HepG2 (cell line): ENCODE measurements around the gene ADGRG6. TPM values are rescaled to one million over a fixed set of nuclear protein-coding genes. Genes with fewer than 3 reads are reported as not detected.
A peak's percentile ranks its signal among the peaks of the same experiment; 100 is the strongest.

Experiments used
- ATF4 ChIP-seq, 2 experiments: fragments of 450-650 bp in 1 of 2; sonication (generic) in 1 of 2; formaldehyde crosslinking; IDR thresholded peaks; 2 replicates each; pipeline versions ENCODE4 v1.5.0 to v1.8.0; 2020 to 2022; ENCODE audit warnings: mild to moderate bottlenecking in 1 of 2, missing genetic modification reagents in 1 of 2
- DDIT3 ChIP-seq: sonication (generic); formaldehyde crosslinking; IDR thresholded peaks from 2 replicates; pipeline ENCODE4 v1.4.0; 2020; ENCODE audit warnings: mild to moderate bottlenecking, missing genetic modification reagents
- MATR3 ChIP-seq: sonication (generic); formaldehyde crosslinking; IDR thresholded peaks from 2 replicates; pipeline ENCODE4 v1.4.0; 2020; ENCODE audit warnings: missing genetic modification reagents
- MBD4 ChIP-seq: IDR thresholded peaks from 2 replicates; pipeline ENCODE4 v1.6.1; 2012; ENCODE audit warnings: low read length, inconsistent platforms, borderline replicate concordance
- PHF20 ChIP-seq: sonication (generic); formaldehyde crosslinking; IDR thresholded peaks from 2 replicates; pipeline ENCODE4 v1.5.0; 2020; ENCODE audit warnings: mild to moderate bottlenecking, missing genetic modification reagents
- PLSCR1 ChIP-seq: sonication (generic); formaldehyde crosslinking; IDR thresholded peaks from 2 replicates; pipeline ENCODE4 v1.5.0; 2020; ENCODE audit warnings: missing genetic modification reagents, mild to moderate bottlenecking, borderline replicate concordance
- POLR2AphosphoS5 ChIP-seq: IDR thresholded peaks from 2 replicates; pipeline ENCODE4 v1.6.1; 2012; ENCODE audit warnings: low read depth, low read length
- SALL2 ChIP-seq: sonication (generic); formaldehyde crosslinking; IDR thresholded peaks from 2 replicates; pipeline ENCODE4 v1.8.1; 2023; ENCODE audit warnings: mild to moderate bottlenecking, missing genetic modification reagents, inconsistent platforms
- ZFP90 ChIP-seq: sonication (generic); formaldehyde crosslinking; IDR thresholded peaks from 2 replicates; pipeline ENCODE4 v1.8.0; 2022; ENCODE audit warnings: missing genetic modification reagents, mild to moderate bottlenecking, inconsistent platforms, borderline replicate concordance
- ZNF24 ChIP-seq: fragments of 450-650 bp; IDR thresholded peaks from 2 replicates; pipeline ENCODE4 v1.6.1; 2017; ENCODE audit warnings: antibody characterized with exemption, mild to moderate bottlenecking
- ZNF557 ChIP-seq: sonication (generic); formaldehyde crosslinking; IDR thresholded peaks from 2 replicates; pipeline ENCODE4 v1.4.0; 2020; ENCODE audit warnings: missing genetic modification reagents
- ZNF564 ChIP-seq: sonication (generic); formaldehyde crosslinking; IDR thresholded peaks from 2 replicates; pipeline ENCODE4 v1.8.1; 2023; ENCODE audit warnings: mild to moderate bottlenecking, missing genetic modification reagents
- ZNF619 ChIP-seq: sonication (generic); formaldehyde crosslinking; IDR thresholded peaks from 2 replicates; pipeline ENCODE4 v1.4.0; 2020; ENCODE audit warnings: mild to moderate bottlenecking, missing genetic modification reagents
- ZNF691 ChIP-seq: sonication (generic); formaldehyde crosslinking; IDR thresholded peaks from 2 replicates; pipeline ENCODE4 v1.4.0; 2020; ENCODE audit warnings: missing genetic modification reagents, low read depth, mild to moderate bottlenecking, borderline replicate concordance
- polyA plus RNA-seq, 8 experiments: library from polyadenylated mRNA; depleted of rRNA in 3 of 8; stranded (reverse) in 7 of 8; unstranded in 1 of 8; fragments of >200 nt; fragmentation: Illumina TruSeq in 4 of 8; extraction: Trizol in 4 of 8; gene quantifications; 2 replicates each; pipeline versions ENCODE4 v1.2.1 to v1.2.3, GENCODE V29; 2011 to 2016; ENCODE audit warnings: low read depth in 4 of 8, missing spikeins in 1 of 8, mixed read lengths in 1 of 8; ENCODE audit not compliant: insufficient read depth in 1 of 8
- total RNA-seq, 5 experiments: library from RNA; depleted of rRNA; stranded (reverse); fragments of >200 nt; fragmentation: Illumina TruSeq; extraction: Trizol; gene quantifications; 2 replicates each; pipeline ENCODE4 v1.2.3, GENCODE V29; 2016; ENCODE audit warnings: low read depth in 1 of 5
- TF ChIP-seq, protein P1 (sequence below): sonication (generic); formaldehyde crosslinking; IDR thresholded peaks from 2 replicates; pipeline ENCODE4 v1.4.0; 2020; ENCODE audit warnings: missing genetic modification reagents, mild to moderate bottlenecking, borderline replicate concordance
- TF ChIP-seq, protein P2 (sequence below): sonication (generic); formaldehyde crosslinking; IDR thresholded peaks from 2 replicates; pipeline ENCODE4 v1.5.0; 2020; ENCODE audit warnings: mild to moderate bottlenecking, missing genetic modification reagents, moderate library complexity
- TF ChIP-seq, protein P3 (sequence below): sonication (generic); formaldehyde crosslinking; IDR thresholded peaks from 2 replicates; pipeline ENCODE4 v1.4.0; 2020; ENCODE audit warnings: missing genetic modification reagents, borderline replicate concordance
- TF ChIP-seq, protein P4 (sequence below): sonication (generic); formaldehyde crosslinking; IDR thresholded peaks from 2 replicates; pipeline ENCODE4 v1.5.0; 2020; ENCODE audit warnings: missing genetic modification reagents, mild to moderate bottlenecking, borderline replicate concordance

ADGRG6 gene
- total and polyA plus RNA-seq, 2 of the 13 experiments (the other 11 are each of a cell fraction or from before 2014, with no cell fraction given): 129 to 249 TPM

DNA sequence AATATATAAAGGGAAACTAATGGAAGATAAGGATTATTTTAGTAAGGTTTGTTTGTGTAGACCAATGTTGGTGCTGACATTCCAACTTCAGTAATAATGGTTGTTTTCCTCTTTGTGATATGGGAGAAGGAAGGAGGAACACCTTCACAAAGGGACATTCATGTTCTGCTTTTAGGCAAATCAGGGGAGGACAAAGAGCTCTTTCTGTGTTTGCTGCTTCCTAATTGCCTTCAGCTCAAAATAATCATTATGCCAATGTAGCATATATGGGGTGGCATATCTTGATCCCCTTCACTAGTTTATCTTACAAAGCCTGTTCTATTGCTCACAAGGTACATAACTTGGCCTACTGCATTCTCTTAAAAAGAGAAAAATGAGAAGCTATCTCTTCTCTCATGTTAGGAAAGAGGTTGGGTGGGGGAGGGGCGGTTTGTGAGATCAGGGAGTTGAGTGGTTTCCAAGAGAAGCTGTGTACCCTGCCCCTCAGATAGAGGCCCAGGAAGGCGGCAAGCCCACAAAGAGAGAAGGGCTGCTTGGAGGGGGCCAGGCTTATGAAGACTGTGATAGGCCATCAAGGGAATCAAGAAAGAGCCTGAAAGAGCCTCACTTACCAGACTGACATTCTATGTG, 4.7 kb upstream of the ADGRG6 start (continued):
- no peak for TF ChIP-seq ZNF557
- TF ChIP-seq ATF4 (CRISPR knock-in tag; IDR thresholded peaks at IDR 0.05): no peak
- no peak for TF ChIP-seq MBD4
- TF ChIP-seq, protein P1, sequence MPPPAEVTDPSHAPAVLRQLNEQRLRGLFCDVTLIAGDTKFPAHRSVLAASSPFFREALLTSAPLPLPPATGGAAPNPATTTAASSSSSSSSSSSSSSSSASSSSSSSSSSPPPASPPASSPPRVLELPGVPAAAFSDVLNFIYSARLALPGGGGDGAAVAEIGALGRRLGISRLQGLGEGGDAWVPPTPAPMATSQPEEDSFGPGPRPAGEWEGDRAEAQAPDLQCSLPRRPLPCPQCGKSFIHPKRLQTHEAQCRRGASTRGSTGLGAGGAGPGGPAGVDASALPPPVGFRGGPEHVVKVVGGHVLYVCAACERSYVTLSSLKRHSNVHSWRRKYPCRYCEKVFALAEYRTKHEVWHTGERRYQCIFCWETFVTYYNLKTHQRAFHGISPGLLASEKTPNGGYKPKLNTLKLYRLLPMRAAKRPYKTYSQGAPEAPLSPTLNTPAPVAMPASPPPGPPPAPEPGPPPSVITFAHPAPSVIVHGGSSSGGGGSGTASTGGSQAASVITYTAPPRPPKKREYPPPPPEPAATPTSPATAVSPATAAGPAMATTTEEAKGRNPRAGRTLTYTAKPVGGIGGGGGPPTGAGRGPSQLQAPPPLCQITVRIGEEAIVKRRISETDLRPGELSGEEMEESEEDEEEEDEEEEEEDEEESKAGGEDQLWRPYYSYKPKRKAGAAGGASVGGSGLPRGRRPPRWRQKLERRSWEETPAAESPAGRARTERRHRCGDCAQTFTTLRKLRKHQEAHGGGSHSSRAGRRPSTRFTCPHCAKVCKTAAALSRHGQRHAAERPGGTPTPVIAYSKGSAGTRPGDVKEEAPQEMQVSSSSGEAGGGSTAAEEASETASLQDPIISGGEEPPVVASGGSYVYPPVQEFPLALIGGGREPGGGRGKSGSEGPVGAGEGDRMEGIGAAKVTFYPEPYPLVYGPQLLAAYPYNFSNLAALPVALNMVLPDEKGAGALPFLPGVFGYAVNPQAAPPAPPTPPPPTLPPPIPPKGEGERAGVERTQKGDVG: no peak
- no peak for TF ChIP-seq ZNF691 (CRISPR knock-in tag)
- no peak for TF ChIP-seq ZNF24
- TF ChIP-seq ZNF619 (CRISPR knock-in tag): no peak
- TF ChIP-seq POLR2AphosphoS5: no peak
- no peak for TF ChIP-seq ZFP90 (CRISPR knock-in tag)
- TF ChIP-seq, protein P2, sequence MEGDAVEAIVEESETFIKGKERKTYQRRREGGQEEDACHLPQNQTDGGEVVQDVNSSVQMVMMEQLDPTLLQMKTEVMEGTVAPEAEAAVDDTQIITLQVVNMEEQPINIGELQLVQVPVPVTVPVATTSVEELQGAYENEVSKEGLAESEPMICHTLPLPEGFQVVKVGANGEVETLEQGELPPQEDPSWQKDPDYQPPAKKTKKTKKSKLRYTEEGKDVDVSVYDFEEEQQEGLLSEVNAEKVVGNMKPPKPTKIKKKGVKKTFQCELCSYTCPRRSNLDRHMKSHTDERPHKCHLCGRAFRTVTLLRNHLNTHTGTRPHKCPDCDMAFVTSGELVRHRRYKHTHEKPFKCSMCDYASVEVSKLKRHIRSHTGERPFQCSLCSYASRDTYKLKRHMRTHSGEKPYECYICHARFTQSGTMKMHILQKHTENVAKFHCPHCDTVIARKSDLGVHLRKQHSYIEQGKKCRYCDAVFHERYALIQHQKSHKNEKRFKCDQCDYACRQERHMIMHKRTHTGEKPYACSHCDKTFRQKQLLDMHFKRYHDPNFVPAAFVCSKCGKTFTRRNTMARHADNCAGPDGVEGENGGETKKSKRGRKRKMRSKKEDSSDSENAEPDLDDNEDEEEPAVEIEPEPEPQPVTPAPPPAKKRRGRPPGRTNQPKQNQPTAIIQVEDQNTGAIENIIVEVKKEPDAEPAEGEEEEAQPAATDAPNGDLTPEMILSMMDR (CRISPR knock-in tag): no peak
- TF ChIP-seq SALL2 (CRISPR knock-in tag): no peak
- no peak for TF ChIP-seq PLSCR1 (CRISPR knock-in tag)
- TF ChIP-seq, protein P3, sequence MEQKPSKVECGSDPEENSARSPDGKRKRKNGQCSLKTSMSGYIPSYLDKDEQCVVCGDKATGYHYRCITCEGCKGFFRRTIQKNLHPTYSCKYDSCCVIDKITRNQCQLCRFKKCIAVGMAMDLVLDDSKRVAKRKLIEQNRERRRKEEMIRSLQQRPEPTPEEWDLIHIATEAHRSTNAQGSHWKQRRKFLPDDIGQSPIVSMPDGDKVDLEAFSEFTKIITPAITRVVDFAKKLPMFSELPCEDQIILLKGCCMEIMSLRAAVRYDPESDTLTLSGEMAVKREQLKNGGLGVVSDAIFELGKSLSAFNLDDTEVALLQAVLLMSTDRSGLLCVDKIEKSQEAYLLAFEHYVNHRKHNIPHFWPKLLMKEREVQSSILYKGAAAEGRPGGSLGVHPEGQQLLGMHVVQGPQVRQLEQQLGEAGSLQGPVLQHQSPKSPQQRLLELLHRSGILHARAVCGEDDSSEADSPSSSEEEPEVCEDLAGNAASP (CRISPR knock-in tag): peak; percentile 27; the same call in 1 of the 2 replicates
- no peak for TF ChIP-seq PHF20 (CRISPR knock-in tag)
- no peak for TF ChIP-seq DDIT3
- TF ChIP-seq, protein P4, sequence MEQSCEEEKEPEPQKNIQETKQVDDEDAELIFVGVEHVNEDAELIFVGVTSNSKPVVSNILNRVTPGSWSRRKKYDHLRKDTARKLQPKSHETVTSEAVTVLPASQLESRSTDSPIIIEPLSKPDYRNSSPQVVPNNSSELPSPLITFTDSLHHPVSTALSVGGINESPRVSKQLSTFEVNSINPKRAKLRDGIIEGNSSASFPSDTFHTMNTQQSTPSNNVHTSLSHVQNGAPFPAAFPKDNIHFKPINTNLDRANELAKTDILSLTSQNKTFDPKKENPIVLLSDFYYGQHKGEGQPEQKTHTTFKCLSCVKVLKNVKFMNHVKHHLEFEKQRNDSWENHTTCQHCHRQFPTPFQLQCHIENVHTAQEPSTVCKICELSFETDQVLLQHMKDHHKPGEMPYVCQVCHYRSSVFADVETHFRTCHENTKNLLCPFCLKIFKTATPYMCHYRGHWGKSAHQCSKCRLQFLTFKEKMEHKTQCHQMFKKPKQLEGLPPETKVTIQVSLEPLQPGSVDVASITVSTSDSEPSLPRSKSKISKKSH: no peak
- peak; percentile 28; the same call in 1 of the 2 replicates for TF ChIP-seq ZNF564
- no peak for TF ChIP-seq MATR3
